Endothelial cell of umbilical vein (primary cell): Measurements from ENCODE around the gene RIMS3. TPM values are rescaled to one million over a fixed set of nuclear protein-coding genes. Genes with fewer than 3 reads are reported as not detected.

Experiments
- BruUV-seq: library from RNA; stranded (reverse); fragments of 400-500 nt; replicated peaks from 2 replicates; lab custom pipeline; 2021; lab: Mats Ljungman, UMichigan
- CTCF ChIA-PET: fragments of 300-600, 350-600 bp; sonication (Branson Sonifier 250); formaldehyde crosslinking; loops from one replicate; lab custom pipeline; 2021; ENCODE audit warnings: antibody characterized with exemption, inconsistent platforms; lab: Charles Lee
- POLR2A ChIA-PET: fragments of 300-600, 350-600 bp; sonication (Branson Sonifier 250); formaldehyde crosslinking; loops from one replicate; lab custom pipeline; 2021; ENCODE audit warnings: antibody characterized with exemption, inconsistent platforms; lab: Charles Lee
- DNase-seq: peaks from one replicate; pipeline ENCODE4 v3.0.0-alpha.2; 2011; ENCODE audit warnings: low read depth, low spot score
- FAIRE-seq: peaks from 2 replicates; lab custom pipeline; 2011; peaks lifted over from hg19 to GRCh38; lab: Jason Lieb, UNC
- H2AFZ ChIP-seq: 2 replicates; pipeline ENCODE4 v1.6.0; 2012; ENCODE audit warnings: low read depth, low read length, control low read depth, inconsistent platforms
- H3K27ac ChIP-seq: 2 replicates; pipeline ENCODE4 v1.5.1; 2011; ENCODE audit warnings: low read depth, mild to moderate bottlenecking, control low read depth, low read length, moderate library complexity; ENCODE audit not compliant: insufficient read depth
- H3K27me3 ChIP-seq, 2 experiments: 2 replicates each; pipeline versions ENCODE4 v1.6.0 to v1.6.1; 2011; ENCODE audit warnings: low read length in 2 of 2, mixed read lengths in 1 of 2; ENCODE audit not compliant: control insufficient read depth in 2 of 2, insufficient read depth in 2 of 2
- H3K36me3 ChIP-seq, 2 experiments: 2 replicates in 1 of 2; 3 replicates in 1 of 2; pipeline ENCODE4 v1.5.1; 2011; ENCODE audit warnings: low read length in 2 of 2, mild to moderate bottlenecking in 1 of 2, moderate library complexity in 1 of 2; ENCODE audit not compliant: control insufficient read depth in 2 of 2, insufficient read depth in 2 of 2; ENCODE audit errors: extremely low read depth in 1 of 2
- H3K4me1 ChIP-seq: 3 replicates; pipeline ENCODE4 v1.5.1; 2011; ENCODE audit warnings: mild to moderate bottlenecking, low read length; ENCODE audit not compliant: control insufficient read depth, insufficient read depth; ENCODE audit errors: extremely low read depth
- H3K4me2 ChIP-seq: 2 replicates; pipeline ENCODE4 v1.6.1; 2011; ENCODE audit warnings: low read length, control low read depth, mixed read lengths; ENCODE audit not compliant: insufficient read depth
- H3K4me3 ChIP-seq, 3 experiments: fragments of 200-600 bp in 1 of 3; sonication (generic), shearing (Covaris generic) in 1 of 3; replicated peaks in 1 of 3; 2 replicates each; pipeline ENCODE4 v1.5.1; 2011 to 2016; ENCODE audit warnings: control low read depth in 3 of 3, low read length in 3 of 3, mild to moderate bottlenecking in 2 of 3, inconsistent platforms in 1 of 3, low read depth in 1 of 3, moderate library complexity in 1 of 3; ENCODE audit not compliant: insufficient read depth in 1 of 3
- H3K79me2 ChIP-seq: 2 replicates; pipeline ENCODE4 v1.6.0; 2012; ENCODE audit warnings: low read length, inconsistent platforms; ENCODE audit not compliant: control insufficient read depth, insufficient read depth
- H3K9ac ChIP-seq: replicated peaks from 2 replicates; pipeline ENCODE3; 2011; ENCODE audit warnings: low read length, control low read depth; ENCODE audit not compliant: insufficient read depth; ENCODE audit errors: extremely low read depth
- H3K9me1 ChIP-seq: replicated peaks from 3 replicates; pipeline ENCODE4 v1.6.0; 2011; ENCODE audit warnings: mild to moderate bottlenecking, low read length; ENCODE audit not compliant: control insufficient read depth, insufficient read depth; ENCODE audit errors: extremely low read depth
- H3K9me3 ChIP-seq: replicated peaks from 2 replicates; pipeline ENCODE4 v1.5.1; 2012; ENCODE audit warnings: low read length, inconsistent platforms; ENCODE audit not compliant: control insufficient read depth, insufficient read depth
- H4K20me1 ChIP-seq: replicated peaks from 2 replicates; pipeline ENCODE3; 2011; ENCODE audit warnings: mild to moderate bottlenecking, low read length; ENCODE audit not compliant: control insufficient read depth, insufficient read depth; ENCODE audit errors: extremely low read depth
- EZH2 ChIP-seq: IDR thresholded peaks from 2 replicates; pipeline ENCODE4 v1.6.1; 2012; ENCODE audit warnings: borderline replicate concordance, low read depth, mild to moderate bottlenecking, moderate library complexity, low read length, inconsistent platforms; ENCODE audit not compliant: severe bottlenecking
- FOS ChIP-seq: IDR thresholded peaks from 2 replicates; pipeline ENCODE4 v1.6.1; 2011; ENCODE audit warnings: mild to moderate bottlenecking, low read length, moderate library complexity, borderline replicate concordance; ENCODE audit not compliant: insufficient read depth
- GATA2 ChIP-seq: IDR thresholded peaks from 2 replicates; pipeline ENCODE4 v1.7.0; 2011; ENCODE audit warnings: low read depth, mild to moderate bottlenecking, moderate library complexity, mixed read lengths, low read length; ENCODE audit not compliant: insufficient read length, insufficient read depth
- JUN ChIP-seq: IDR thresholded peaks from 2 replicates; pipeline ENCODE4 v1.6.1; 2011; ENCODE audit warnings: borderline replicate concordance, low read depth; ENCODE audit not compliant: insufficient read length, insufficient read depth
- MYC ChIP-seq: IDR thresholded peaks from one replicate; pipeline ENCODE4 v1.6.1; 2011; ENCODE audit warnings: mild to moderate bottlenecking, low read depth, low read length
- POLR2A ChIP-seq: IDR thresholded peaks from 2 replicates; pipeline ENCODE4 v1.6.1; 2012; ENCODE audit warnings: low read depth, mild to moderate bottlenecking, control low read depth, low read length
- POLR2AphosphoS5 ChIP-seq: IDR thresholded peaks from 2 replicates; pipeline ENCODE4 v1.6.1; 2012; ENCODE audit warnings: low read depth, mild to moderate bottlenecking, control low read depth, low read length, moderate library complexity; ENCODE audit not compliant: insufficient read depth
- dilution Hi-C: fragments of 300-500 bp; cut with MboI; formaldehyde crosslinking; loops from one replicate; pipeline ENCODE4 v1.15.0; 2019; ENCODE audit warnings: low sequenced_read_pairs; ENCODE audit not compliant: extremely low pct_ligation_motif_present
- intact Hi-C: fragments of 100-400 bp; cut with micrococcal nuclease; formaldehyde crosslinking; loops from one replicate; pipeline ENCODE4 v1.10.0; 2022
- polyA plus RNA-seq, 4 experiments: library from polyadenylated mRNA; depleted of rRNA in 3 of 4; stranded (reverse) in 3 of 4; unstranded in 1 of 4; fragments of >200 nt; gene quantifications; 2 replicates each; pipeline versions ENCODE4 v1.2.1 to v1.2.3, GENCODE V29; 2011 to 2012; ENCODE audit warnings: missing spikeins in 1 of 4
- total RNA-seq: library from RNA; stranded (reverse); gene quantifications from 2 replicates; pipeline ENCODE4 v1.2.3, GENCODE V29; 2021
- TF ChIP-seq, protein P1 (sequence below), 2 donors: IDR thresholded peaks; 1 replicate in 1 of 2; 2 replicates in 1 of 2; pipeline ENCODE4 v1.5.1; 2011; ENCODE audit warnings: low read length in 2 of 2, mild to moderate bottlenecking in 2 of 2, moderate library complexity in 2 of 2, control low read depth in 1 of 2, inconsistent platforms in 1 of 2, low read depth in 1 of 2; ENCODE audit not compliant: insufficient read depth in 1 of 2; ENCODE audit errors: extremely low read depth in 1 of 2
- TF ChIP-seq, protein P2 (sequence below): IDR thresholded peaks from 2 replicates; pipeline ENCODE4 v1.6.1; 2011; ENCODE audit not compliant: insufficient read depth, insufficient read length

Gene RIMS3
- total and polyA plus RNA-seq, 2 donors (not counting 3 experiments of a cell fraction or from before 2014, with no cell fraction given): 0.14 to 0.15 TPM

DNA sequence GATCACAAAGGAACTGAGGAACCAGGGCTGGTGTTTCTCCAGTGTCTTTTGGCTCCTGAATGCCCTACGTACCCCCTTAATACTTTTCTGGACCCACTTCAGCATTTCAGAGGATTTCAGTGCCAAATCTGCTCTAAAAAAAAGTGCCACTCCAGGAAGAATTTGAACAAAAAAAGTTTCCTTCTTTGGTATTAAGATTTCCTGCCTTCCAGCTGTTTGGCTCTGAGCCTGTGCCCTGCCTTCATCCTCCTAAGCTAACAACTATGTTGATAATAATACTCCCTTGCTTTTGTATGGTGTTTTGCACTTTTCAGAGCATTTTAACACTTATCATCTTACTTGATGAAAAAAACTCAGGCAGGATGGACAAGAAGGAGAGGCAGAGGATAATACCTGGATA, 11.0 kb upstream of the RIMS3 start:
- Histone ChIP-seq H3K9ac (no peak overlapping the region), H3K4me2 (no peak overlapping the region), H3K4me1 (no peaks in the 10 kb centered on the region), H3K9me1 (no peaks in the 10 kb centered on the region), H3K4me3 (no peak overlapping the region), H3K27me3 (peaks cover 12 to 16% of the 10 kb centered on the region in 2 experiments), H3K9me3 (no peaks in the 10 kb centered on the region), H2AFZ (no peak overlapping the region), H3K36me3 (no peaks in the 10 kb centered on the region), H3K27ac (no peak overlapping the region), H4K20me1 (no peaks in the 10 kb centered on the region), H3K79me2 (no peaks in the 10 kb centered on the region)
- TF ChIP-seq MYC: no peak
- BruUV-seq: no TSS peak
- intact Hi-C loops: no loop called here
- FAIRE-seq (no peak), DNase-seq (peak; percentile 25)
- dilution Hi-C loops: no loop called here
- CTCF ChIA-PET: interaction anchor here (0.8 kb wide), 1 partner anchor 15 kb away, joined by 3 read pairs; the partner anchor contains the start of gene NFYC
- POLR2A ChIA-PET: no interaction called here

DNA sequence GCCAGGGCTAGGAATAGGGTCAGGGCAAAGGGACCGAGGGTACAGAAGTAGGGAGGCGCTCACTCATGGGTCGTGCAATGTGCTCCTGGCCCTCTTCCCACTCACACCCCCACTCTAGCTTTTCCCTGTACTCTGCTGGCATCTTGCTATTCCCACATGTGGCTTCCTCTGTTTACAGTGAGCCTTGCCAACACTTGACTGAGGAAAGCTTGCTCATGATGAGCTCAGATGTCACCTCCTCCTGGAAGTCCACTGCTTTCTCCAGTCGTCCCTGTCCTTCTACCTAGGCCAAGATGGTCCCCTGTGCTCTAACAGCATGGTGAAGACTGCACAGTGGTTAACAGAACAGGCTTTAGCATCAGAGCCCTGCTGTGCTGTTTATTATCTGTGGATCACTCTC, 8.0 kb upstream of the RIMS3 start:
- Histone ChIP-seq H3K9ac (no peak overlapping the region), H3K4me3 (no peak overlapping the region), H2AFZ (no peak overlapping the region), H3K27ac (no peak overlapping the region), H3K9me3 (no peaks in the 10 kb centered on the region), H3K4me1 (no peaks in the 10 kb centered on the region), H3K36me3 (no peaks in the 10 kb centered on the region), H3K9me1 (no peaks in the 10 kb centered on the region), H3K79me2 (no peaks in the 10 kb centered on the region), H3K4me2 (no peak overlapping the region), H3K27me3 (peaks cover 14 to 21% of the 10 kb centered on the region in 2 experiments), H4K20me1 (no peaks in the 10 kb centered on the region)
- TF ChIP-seq EZH2: no peak
- TF ChIP-seq, protein P1, sequence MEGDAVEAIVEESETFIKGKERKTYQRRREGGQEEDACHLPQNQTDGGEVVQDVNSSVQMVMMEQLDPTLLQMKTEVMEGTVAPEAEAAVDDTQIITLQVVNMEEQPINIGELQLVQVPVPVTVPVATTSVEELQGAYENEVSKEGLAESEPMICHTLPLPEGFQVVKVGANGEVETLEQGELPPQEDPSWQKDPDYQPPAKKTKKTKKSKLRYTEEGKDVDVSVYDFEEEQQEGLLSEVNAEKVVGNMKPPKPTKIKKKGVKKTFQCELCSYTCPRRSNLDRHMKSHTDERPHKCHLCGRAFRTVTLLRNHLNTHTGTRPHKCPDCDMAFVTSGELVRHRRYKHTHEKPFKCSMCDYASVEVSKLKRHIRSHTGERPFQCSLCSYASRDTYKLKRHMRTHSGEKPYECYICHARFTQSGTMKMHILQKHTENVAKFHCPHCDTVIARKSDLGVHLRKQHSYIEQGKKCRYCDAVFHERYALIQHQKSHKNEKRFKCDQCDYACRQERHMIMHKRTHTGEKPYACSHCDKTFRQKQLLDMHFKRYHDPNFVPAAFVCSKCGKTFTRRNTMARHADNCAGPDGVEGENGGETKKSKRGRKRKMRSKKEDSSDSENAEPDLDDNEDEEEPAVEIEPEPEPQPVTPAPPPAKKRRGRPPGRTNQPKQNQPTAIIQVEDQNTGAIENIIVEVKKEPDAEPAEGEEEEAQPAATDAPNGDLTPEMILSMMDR (IDR thresholded peaks at IDR 0.05; ENCODE audit: extremely low read depth in 1 of 2, insufficient read depth in 1 of 2, low read depth in 1 of 2, low read length in 2 of 2): no peak
- no peak for TF ChIP-seq JUN
- TF ChIP-seq GATA2: no peak
- no peak for TF ChIP-seq MYC
- no peak for TF ChIP-seq FOS
- no peak for TF ChIP-seq POLR2A
- no peak for TF ChIP-seq POLR2AphosphoS5
- TF ChIP-seq, protein P2, sequence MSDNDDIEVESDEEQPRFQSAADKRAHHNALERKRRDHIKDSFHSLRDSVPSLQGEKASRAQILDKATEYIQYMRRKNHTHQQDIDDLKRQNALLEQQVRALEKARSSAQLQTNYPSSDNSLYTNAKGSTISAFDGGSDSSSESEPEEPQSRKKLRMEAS: no peak
- intact Hi-C loops: no loop called here
- DNase-seq (no peak), FAIRE-seq (no peak)
- dilution Hi-C loops: no loop called here
- CTCF ChIA-PET: interaction anchor here (1.4 to 2.3 kb wide), 2 partner anchors 11 to 43 kb away, joined by 4 to 8 read pairs; no protein-coding TSS in a partner anchor
- no TSS peak for BruUV-seq
- POLR2A ChIA-PET: no interaction called here
